Measurements from ENCODE around the gene CASR.

DNA sequence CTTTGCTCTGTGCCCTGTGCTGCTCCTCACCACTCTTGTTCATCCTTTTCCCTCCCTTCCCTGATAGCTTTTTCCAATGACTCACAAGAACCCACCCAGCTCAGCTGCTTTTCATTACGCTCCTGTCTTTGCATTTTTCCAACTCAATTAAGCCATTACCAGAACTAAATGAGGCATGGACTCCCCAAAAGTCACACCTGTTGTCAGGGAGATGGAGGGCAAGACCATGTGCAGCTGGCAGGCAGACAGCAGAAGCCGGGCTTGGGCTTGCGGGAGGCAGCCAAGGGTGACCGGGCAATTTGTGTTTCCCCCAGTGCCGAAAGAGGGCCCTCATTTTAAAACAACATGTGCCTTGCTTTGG is 64.3 kb downstream of the CASR start:
- TF ChIP-seq, protein P1, sequence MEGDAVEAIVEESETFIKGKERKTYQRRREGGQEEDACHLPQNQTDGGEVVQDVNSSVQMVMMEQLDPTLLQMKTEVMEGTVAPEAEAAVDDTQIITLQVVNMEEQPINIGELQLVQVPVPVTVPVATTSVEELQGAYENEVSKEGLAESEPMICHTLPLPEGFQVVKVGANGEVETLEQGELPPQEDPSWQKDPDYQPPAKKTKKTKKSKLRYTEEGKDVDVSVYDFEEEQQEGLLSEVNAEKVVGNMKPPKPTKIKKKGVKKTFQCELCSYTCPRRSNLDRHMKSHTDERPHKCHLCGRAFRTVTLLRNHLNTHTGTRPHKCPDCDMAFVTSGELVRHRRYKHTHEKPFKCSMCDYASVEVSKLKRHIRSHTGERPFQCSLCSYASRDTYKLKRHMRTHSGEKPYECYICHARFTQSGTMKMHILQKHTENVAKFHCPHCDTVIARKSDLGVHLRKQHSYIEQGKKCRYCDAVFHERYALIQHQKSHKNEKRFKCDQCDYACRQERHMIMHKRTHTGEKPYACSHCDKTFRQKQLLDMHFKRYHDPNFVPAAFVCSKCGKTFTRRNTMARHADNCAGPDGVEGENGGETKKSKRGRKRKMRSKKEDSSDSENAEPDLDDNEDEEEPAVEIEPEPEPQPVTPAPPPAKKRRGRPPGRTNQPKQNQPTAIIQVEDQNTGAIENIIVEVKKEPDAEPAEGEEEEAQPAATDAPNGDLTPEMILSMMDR (IDR thresholded peaks at IDR 0.05): no peak
- TF ChIP-seq POLR2AphosphoS5 (IDR thresholded peaks at IDR 0.05) (no peak), POLR2A (IDR thresholded peaks at IDR 0.05; ENCODE audit: low read depth) (no peak), EP300 (IDR thresholded peaks at IDR 0.05) (no peak)
